Measurements from ENCODE around the gene CD22.

CD22 gene

GRCh38 chr19:35295792-35296462 is 33.1 kb upstream of the CD22 start:
- no peak for DNase-seq (ENCODE audit: low read depth in 2 of 2)

DNA sequence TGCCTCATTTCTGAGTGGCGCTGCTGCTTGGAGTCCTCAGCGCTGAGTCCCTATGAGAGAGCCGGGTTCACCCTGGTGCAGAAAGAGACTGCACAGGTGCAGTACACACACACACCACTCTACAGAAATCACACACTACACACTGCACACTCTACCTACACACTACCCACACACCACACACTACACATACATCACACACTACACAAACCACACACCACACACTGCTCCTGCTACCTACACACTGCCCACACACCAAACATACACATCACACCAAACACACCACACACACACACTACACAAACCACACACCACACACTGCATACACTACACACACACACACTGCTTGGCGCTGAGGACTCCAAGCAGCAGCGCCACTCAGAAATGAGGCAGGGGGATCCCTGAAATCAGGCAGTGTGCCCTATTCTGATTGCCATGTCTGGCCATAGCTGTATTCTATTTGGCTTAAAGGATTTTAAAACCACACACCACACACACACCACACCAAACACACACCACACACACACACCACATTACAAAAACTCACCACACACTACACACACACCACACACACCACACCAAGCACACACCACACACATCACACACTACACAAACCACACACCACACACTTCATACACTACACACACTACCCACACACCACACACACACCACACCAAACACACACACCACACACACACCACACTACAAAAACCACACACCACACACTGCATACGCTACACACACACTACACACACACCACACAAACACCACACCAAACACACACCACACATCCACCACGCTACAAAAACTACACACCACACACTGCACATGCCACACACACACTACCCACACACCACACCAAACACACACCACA is 32.1 kb upstream of the CD22 start:
- DNase-seq (ENCODE audit: low read depth in 2 of 2) = no peak

DNA sequence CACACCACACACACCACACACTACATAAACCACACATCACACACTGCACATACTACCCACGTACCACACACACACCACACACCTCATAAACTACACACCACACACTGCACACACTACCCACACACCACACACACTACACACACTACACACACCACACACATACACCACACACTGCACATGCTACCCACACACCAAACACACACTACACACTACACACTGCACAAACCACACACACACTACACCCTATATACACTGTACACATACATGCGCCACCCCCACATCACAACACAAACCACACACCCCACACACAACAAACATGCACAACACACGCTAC is 31.5 kb upstream of the CD22 start:
- DNase-seq (ENCODE audit: low read depth in 2 of 2) = no peak

- no peak for DNase-seq (ENCODE audit: low read depth in 2 of 2)
Measured at GRCh38 chr19:35297922-35298321, 31.1 kb upstream of the CD22 start.

DNA sequence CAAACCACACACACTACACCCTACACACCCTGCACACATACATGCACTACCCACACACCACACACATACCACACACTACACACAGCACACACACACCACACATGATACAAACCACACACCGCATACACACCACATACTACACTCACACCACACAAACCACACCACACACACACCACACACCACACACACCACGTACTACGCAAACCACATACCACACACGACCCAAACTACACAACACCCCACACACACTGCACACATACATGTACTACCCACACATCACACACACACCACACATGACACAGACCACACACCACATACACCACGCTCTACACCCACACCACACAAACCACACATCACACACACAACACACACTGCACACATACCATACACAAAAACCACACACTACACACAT is 30.4 kb upstream of the CD22 start:
- DNase-seq (ENCODE audit: low read depth in 2 of 2) = no peak

GRCh38 chr19:35299523-35300338 is 29.3 kb upstream of the CD22 start:
- no peak for DNase-seq (ENCODE audit: low read depth in 2 of 2)

GRCh38 chr19:35300339-35300649 is 28.7 kb upstream of the CD22 start:
- DNase-seq (ENCODE audit: low read depth in 2 of 2) = no peak

GRCh38 chr19:35301961-35302360 is 27.0 kb upstream of the CD22 start:
- DNase-seq (ENCODE audit: low read depth in 2 of 2) = no peak

GRCh38 chr19:35302446-35302845 is 26.5 kb upstream of the CD22 start:
- DNase-seq (ENCODE audit: low read depth in 2 of 2) = no peak

DNA sequence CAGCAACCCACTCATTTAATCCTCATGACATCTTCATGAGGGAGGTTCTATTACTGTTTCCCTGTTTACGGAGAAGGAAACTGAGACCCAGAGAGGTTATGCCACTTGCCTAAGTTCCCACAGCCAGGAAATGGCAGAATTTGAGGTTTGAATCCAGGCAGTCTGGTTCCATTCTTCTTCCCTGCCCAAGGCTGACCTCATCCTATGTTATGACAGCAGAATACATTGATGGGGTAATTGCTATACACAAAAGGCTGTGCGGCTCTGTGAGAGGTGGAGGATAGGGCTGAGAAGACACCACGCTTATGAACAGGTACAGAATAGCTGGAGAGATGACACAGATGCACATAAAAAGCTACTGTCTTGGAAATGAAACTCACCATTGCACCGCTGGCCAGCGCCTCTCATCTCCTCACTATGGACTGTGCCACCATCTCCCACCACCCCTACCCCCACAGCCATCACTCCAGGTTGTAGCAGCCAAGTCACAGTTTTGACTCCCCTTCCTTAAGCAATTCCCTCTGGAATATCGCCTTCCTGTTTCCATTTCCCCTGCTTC is 25.6 kb upstream of the CD22 start:
- no peak for DNase-seq (ENCODE audit: low read depth in 2 of 2)

GRCh38 chr19:35304036-35304435 is 25.0 kb upstream of the CD22 start:
- DNase-seq (ENCODE audit: low read depth in 2 of 2) = no peak

DNA sequence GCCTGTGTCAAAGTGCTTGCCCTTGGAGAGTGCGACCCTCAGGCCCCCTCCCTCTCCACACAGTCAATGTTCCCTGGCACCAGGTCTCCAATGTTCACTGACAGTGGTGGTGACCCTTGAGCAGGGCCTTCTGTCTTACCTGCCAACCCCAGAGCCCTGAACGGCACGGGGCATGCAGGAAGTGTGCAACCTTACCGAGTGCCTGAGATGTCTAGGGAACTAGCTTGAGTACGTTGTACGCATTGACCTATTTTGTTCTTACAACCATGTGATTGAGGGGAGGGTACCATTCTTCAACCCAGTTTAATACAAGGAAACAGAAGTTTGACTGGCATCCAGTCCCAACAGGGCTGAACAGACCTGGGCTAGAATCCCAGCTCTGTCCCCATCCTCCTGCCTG is 23.8 kb upstream of the CD22 start:
- DNase-seq (ENCODE audit: low read depth in 2 of 2) = no peak

DNA sequence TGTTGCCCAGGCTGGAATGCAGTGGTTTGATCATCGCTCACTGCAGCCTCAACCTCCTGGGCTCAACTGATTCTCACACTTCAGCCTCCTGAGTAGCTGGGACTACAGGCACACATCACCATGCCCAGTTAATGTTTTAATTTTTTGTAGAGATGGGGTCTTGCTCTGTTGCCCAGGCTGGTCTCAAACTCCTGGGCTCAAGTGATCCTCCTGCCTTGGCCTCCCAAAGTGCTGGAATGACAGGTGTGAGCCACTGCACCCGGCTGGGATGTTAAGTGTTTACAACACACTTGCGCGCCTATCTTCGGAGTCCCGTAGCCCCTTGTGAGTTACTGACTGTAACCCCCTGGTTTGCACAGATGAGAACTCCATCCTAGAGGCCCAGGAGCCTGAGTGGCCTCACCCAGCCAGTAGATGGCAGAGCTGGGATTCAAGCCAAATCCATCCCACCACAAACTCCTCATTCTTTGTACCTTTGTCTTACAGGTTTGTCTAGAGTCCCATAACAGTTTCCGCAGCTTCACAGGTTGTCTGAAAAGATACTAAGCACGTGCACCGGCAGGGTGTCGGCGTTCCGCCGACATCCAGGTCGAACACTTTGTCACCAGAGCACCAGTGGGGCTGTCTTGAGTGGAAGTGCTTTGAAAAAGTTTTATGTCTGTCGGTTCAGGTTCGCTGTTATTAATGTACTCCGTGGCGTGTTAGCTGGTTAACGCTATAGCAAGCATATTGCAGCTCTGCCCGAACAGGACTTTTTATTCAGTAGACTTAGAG is 22.3 kb upstream of the CD22 start:
- DNase-seq (ENCODE audit: low read depth in 2 of 2) = no peak

- DNase-seq (ENCODE audit: low read depth in 2 of 2) = no peak
Measured at GRCh38 chr19:35307931-35308330, 21.1 kb upstream of the CD22 start.

GRCh38 chr19:35308910-35309309 is 20.1 kb upstream of the CD22 start:
- no peak for DNase-seq (ENCODE audit: low read depth in 2 of 2)

DNA sequence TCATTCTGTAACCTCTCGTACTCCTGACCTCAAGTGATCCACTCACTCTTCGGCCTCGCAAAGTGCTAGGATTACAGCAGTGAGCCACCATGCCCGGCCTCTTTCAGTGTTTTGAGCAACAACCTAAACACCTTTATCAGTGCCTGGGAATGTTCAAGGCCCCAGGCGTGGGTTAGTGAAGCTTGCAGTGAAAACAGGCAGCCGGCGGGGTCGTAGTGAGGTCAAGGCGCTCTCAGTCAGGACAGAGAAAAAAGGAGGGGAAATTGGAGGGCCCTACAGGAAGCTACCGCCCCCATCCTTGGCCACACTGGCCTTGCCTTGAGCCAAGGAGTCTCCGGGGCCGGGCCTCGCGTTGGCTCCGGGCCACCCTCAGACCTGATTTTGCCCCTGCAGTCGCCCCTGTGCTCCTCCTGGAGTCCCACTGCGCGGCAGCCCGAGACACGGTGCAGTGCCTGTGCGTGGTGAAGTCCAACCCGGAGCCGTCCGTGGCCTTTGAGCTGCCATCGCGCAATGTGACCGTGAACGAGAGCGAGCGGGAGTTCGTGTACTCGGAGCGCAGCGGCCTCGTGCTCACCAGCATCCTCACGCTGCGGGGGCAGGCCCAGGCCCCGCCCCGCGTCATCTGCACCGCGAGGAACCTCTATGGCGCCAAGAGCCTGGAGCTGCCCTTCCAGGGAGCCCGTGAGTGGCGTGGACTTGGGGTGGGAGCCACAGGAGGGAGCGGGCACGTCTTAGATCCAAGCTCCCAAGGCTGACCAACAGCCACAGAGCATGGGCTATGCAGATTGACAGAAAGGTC is 19.3 kb upstream of the CD22 start:
- no peak for DNase-seq (ENCODE audit: low read depth in 2 of 2)

GRCh38 chr19:35310331-35310730 is 18.7 kb upstream of the CD22 start:
- DNase-seq (ENCODE audit: low read depth in 2 of 2) = no peak

- no peak for DNase-seq (ENCODE audit: low read depth in 2 of 2)
Measured at GRCh38 chr19:35310811-35311465, 18.0 kb upstream of the CD22 start.

DNA sequence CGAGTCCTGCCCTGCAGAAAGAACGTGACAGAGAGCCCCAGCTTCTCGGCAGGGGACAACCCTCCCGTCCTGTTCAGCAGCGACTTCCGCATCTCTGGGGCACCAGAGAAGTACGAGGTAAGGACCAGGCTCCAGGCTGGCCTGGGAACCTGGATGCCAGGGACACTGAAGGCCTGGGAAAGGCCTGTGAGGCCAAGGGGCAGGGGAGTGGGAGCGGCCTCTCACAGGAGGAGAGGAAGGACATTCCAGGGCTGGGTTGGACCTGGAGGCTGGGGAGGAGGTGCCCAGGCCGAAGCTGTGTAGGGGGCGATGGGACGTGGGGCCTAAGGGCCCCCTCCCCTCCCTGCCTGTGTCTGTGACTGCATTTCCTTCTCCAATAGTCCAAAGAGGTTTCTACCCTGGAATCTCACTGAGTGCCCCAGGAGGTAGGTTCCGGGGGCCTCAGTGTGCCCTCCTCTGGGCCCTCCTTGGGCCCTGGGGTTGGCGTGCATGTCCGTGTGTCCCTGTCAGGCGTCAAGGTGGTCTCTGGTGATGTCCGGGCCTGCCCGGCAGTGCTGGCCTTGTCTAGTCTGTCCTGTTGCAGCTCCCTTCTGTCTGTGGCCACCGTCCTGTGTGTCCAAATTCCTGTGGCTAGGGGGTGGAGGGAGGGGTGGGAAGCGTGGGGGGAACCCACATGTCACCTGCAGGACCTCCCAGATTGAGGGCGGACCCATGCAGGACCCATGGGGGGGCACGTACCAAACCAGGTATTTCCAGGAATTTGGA is 16.9 kb upstream of the CD22 start:
- DNase-seq (ENCODE audit: low read depth in 2 of 2) = no peak

DNA sequence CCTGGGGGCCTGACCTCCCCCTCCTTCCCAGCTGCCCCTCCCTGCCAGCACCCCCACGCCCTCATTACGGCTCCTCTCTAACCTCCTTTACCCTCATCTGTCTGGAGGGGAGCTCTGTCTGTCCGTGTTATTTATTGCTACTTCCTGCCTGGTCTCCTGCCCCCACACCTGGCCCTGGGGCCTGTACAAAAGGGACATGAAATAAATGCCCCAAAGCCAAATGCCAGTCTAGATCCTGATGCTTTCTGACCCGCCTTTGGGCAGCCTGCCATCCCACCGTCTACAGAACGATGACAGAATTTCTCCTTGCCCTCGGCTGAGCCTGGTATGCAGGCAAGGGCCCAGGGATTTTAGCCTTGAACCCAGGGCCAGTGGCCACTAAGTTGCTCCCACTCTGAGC is 15.4 kb upstream of the CD22 start:
- DNase-seq (ENCODE audit: low read depth in 2 of 2) = no peak

Data from fibroblast of skin of left biceps (primary cell).